ENCODE measurements around the gene LRPAP1. TPM values are rescaled to one million over a fixed set of nuclear protein-coding genes. Genes with fewer than 3 reads are reported as not detected.

The LRPAP1 gene
- total RNA-seq, 1 donor from 2014 or later, result 121 TPM

- Mint-ChIP-seq H3K27ac (peak overlapping the region; percentile 75), H3K36me3 (no peaks in the 10 kb centered on the region), H3K9me3 (no peaks in the 10 kb centered on the region), H3K4me3 (peak overlapping the region; percentile 54), H3K4me1 (peaks cover 32% of the 10 kb centered on the region), H3K27me3 (ENCODE audit: low read depth) (peaks cover 32% of the 10 kb centered on the region)
- TF ChIP-seq CTCF (IDR thresholded peaks at IDR 0.05; ENCODE audit: unreplicated experiment), result no peak
- DNase-seq (ENCODE audit: low spot score in 2 of 2, unreplicated experiment in 2 of 2), result no peak
Measured at GRCh38 chr4:3485011-3485791, 47.0 kb downstream of the LRPAP1 start.

- Mint-ChIP-seq H3K9me3 (no peaks in the 10 kb centered on the region), H3K27me3 (ENCODE audit: low read depth) (peaks cover 27% of the 10 kb centered on the region), H3K36me3 (no peaks in the 10 kb centered on the region), H3K27ac (no peak overlapping the region), H3K4me1 (peaks cover 32% of the 10 kb centered on the region), H3K4me3 (no peak overlapping the region)
- no peak for DNase-seq (ENCODE audit: low spot score in 2 of 2, unreplicated experiment in 2 of 2)
- TF ChIP-seq CTCF (IDR thresholded peaks at IDR 0.05; ENCODE audit: unreplicated experiment), result no peak
Measured at GRCh38 chr4:3484057-3484973, 47.9 kb downstream of the LRPAP1 start.

GRCh38 chr4:3483471-3483921 is 48.7 kb downstream of the LRPAP1 start:
- no peaks in the 10 kb centered on the region for H3K9me3 Mint-ChIP-seq
- no peak overlapping the region for H3K27ac Mint-ChIP-seq
- no peaks in the 10 kb centered on the region for H3K36me3 Mint-ChIP-seq
- DNase-seq (ENCODE audit: low spot score in 2 of 2, unreplicated experiment in 2 of 2), result no peak
- H3K4me1 Mint-ChIP-seq, result peaks cover 32% of the 10 kb centered on the region
- peaks cover 19% of the 10 kb centered on the region for H3K27me3 Mint-ChIP-seq (ENCODE audit: low read depth)
- H3K4me3 Mint-ChIP-seq, result no peak overlapping the region
- no peak for TF ChIP-seq CTCF (IDR thresholded peaks at IDR 0.05; ENCODE audit: unreplicated experiment)

GRCh38 chr4:3482707-3483106 is 49.5 kb downstream of the LRPAP1 start:
- no peaks in the 10 kb centered on the region for H3K9me3 Mint-ChIP-seq
- peaks cover 15% of the 10 kb centered on the region for H3K27me3 Mint-ChIP-seq (ENCODE audit: low read depth)
- DNase-seq (ENCODE audit: low spot score in 2 of 2, unreplicated experiment in 2 of 2), result no peak
- no peak overlapping the region for H3K27ac Mint-ChIP-seq
- TF ChIP-seq CTCF (IDR thresholded peaks at IDR 0.05; ENCODE audit: unreplicated experiment), result no peak
- no peaks in the 10 kb centered on the region for H3K36me3 Mint-ChIP-seq
- H3K4me1 Mint-ChIP-seq, result peaks cover 32% of the 10 kb centered on the region
- H3K4me3 Mint-ChIP-seq, result no peak overlapping the region

GRCh38 chr4:3481783-3482393 is 50.3 kb downstream of the LRPAP1 start:
- Mint-ChIP-seq H3K27me3 (ENCODE audit: low read depth) (peaks cover 16% of the 10 kb centered on the region), H3K4me1 (peaks cover 32% of the 10 kb centered on the region), H3K36me3 (no peaks in the 10 kb centered on the region), H3K27ac (no peak overlapping the region), H3K4me3 (no peak overlapping the region), H3K9me3 (no peaks in the 10 kb centered on the region)
- no peak for TF ChIP-seq CTCF (IDR thresholded peaks at IDR 0.05; ENCODE audit: unreplicated experiment)
- no peak for DNase-seq (ENCODE audit: low spot score in 2 of 2, unreplicated experiment in 2 of 2)

Data from mesothelial cell of epicardium (in vitro differentiated cells).